ENCODE measurements around the gene VAC14. TPM values are rescaled to one million over a fixed set of nuclear protein-coding genes. Genes with fewer than 3 reads are reported as not detected.
A peak's percentile ranks its signal among the peaks of the same experiment; 100 is the strongest.

The VAC14 gene
- total RNA-seq, 2 donors from 2014 or later, result 26.5 to 27.7 TPM

GRCh38 chr16:70729292-70729691 lies 71.7 kb downstream of the VAC14 start:
- Histone ChIP-seq H3K36me3 (replicated peaks in 1 of 2; ENCODE audit: insufficient read depth in 1 of 2, low read depth in 2 of 2) (peaks cover 0 to 4% of the 10 kb centered on the region in 2 donors), H3K27me3 (no peaks in the 10 kb centered on the region), H3K4me3 (no peak overlapping the region), H3K4me1 (peaks cover 24% of the 10 kb centered on the region), H3K9me3 (no peaks in the 10 kb centered on the region), H3K27ac (no peak overlapping the region)
- intact Hi-C loops (cut with DNase I), result no loop called here
- no peak for ATAC-seq
- TF ChIP-seq, protein P1, sequence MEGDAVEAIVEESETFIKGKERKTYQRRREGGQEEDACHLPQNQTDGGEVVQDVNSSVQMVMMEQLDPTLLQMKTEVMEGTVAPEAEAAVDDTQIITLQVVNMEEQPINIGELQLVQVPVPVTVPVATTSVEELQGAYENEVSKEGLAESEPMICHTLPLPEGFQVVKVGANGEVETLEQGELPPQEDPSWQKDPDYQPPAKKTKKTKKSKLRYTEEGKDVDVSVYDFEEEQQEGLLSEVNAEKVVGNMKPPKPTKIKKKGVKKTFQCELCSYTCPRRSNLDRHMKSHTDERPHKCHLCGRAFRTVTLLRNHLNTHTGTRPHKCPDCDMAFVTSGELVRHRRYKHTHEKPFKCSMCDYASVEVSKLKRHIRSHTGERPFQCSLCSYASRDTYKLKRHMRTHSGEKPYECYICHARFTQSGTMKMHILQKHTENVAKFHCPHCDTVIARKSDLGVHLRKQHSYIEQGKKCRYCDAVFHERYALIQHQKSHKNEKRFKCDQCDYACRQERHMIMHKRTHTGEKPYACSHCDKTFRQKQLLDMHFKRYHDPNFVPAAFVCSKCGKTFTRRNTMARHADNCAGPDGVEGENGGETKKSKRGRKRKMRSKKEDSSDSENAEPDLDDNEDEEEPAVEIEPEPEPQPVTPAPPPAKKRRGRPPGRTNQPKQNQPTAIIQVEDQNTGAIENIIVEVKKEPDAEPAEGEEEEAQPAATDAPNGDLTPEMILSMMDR (IDR thresholded peaks at IDR 0.05), result no peak
- TF ChIP-seq POLR2A (IDR thresholded peaks at IDR 0.05), result no peak
- 94 to 96% methylated on average over 8 of the region's 8 CpGs for WGBS, 2 donors
- DNase-seq, result no peak

GRCh38 chr16:70728150-70728549 lies 72.8 kb downstream of the VAC14 start:
- 91 to 93% methylated on average over 6 to 9 of the region's 9 CpGs for WGBS, 2 donors
- intact Hi-C loops (cut with DNase I), result no loop called here

GRCh38 chr16:70726892-70727361 lies 74.0 kb downstream of the VAC14 start:
- ATAC-seq, result peak; percentile 17
- Histone ChIP-seq H3K9me3 (no peaks in the 10 kb centered on the region), H3K4me3 (no peak overlapping the region), H3K4me1 (peaks cover 28% of the 10 kb centered on the region), H3K36me3 (replicated peaks in 1 of 2; ENCODE audit: insufficient read depth in 1 of 2, low read depth in 2 of 2) (peaks cover 0 to 4% of the 10 kb centered on the region in 2 donors), H3K27me3 (no peaks in the 10 kb centered on the region), H3K27ac (peak overlapping the region in 2 of 4 donors; percentile 82 to 84)
- intact Hi-C loops (cut with DNase I), result no loop called here
- no peak for TF ChIP-seq POLR2A (IDR thresholded peaks at IDR 0.05)
- TF ChIP-seq, protein P1 (IDR thresholded peaks at IDR 0.05), result no peak
- no peak for DNase-seq
- WGBS, 2 donors, result 78 to 89% methylated on average over 9 of the region's 9 CpGs

More at GRCh38 chr16:70728150-70728549, 72.8 kb downstream of the VAC14 start:
- ATAC-seq (no peak), DNase-seq (no peak)
- no peaks in the 10 kb centered on the region for H3K27me3 ChIP-seq
- H3K4me3 ChIP-seq, result no peak overlapping the region
- TF ChIP-seq, protein P1 (IDR thresholded peaks at IDR 0.05), result no peak
- H3K4me1 ChIP-seq, result peaks cover 28% of the 10 kb centered on the region
- H3K27ac ChIP-seq, result no peak overlapping the region
- H3K9me3 ChIP-seq, result no peaks in the 10 kb centered on the region
- H3K36me3 ChIP-seq (replicated peaks in 1 of 2; ENCODE audit: insufficient read depth in 1 of 2, low read depth in 2 of 2), result peaks cover 0 to 4% of the 10 kb centered on the region in 2 donors

DNA sequence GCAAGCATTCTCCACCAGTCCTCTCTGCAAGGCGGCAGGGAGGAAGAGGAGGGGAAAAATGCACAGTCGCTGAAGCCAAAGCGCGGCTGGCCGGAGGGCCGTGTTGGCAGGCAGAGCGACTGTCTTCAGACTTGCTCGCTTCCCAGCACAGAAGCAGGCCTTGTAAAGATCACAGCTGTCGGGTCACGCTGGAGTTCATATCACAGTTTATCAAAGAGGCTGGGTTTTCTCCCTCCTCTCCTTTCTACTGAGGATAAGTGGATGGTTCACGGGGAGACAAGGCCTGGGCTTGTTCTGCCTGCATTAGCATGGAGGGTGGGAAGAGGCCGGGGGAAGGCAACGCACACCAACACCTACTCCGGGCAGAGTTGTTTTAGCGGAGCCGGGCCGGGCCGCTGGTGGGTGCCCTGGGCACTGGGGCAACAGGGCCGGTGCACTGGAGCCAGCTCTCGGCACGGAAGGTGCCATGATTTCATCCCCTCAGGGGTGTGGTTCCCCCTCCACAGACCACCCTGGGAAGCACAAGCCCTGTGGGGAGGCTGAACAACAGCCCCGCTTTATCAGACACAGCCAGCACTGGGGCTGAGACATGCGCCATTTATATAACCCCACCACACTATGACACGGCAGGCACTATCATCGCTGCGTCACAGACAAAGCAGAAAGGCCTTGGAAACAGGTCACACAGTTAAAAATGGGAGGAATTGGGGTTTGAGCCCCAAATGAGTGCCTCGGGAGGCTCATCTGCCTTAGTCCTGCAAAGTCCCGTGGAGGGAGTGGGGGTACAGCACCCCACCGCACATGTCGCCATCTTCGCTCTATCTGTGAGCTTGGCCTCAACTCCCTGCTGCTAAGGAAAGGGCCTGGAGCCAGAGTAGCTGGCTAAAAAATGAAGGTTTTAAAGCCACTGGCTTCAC lies 74.8 kb downstream of the VAC14 start:
- Histone ChIP-seq H3K4me1 (peaks cover 28% of the 10 kb centered on the region), H3K36me3 (replicated peaks in 1 of 2; ENCODE audit: insufficient read depth in 1 of 2, low read depth in 2 of 2) (peaks cover 0 to 4% of the 10 kb centered on the region in 2 donors), H3K27me3 (no peaks in the 10 kb centered on the region), H3K4me3 (no peak overlapping the region), H3K27ac (peak overlapping the region; percentile 65 to 84 (median 74)), H3K9me3 (no peaks in the 10 kb centered on the region)
- 82 to 87% methylated on average over 18 to 31 of the region's 31 CpGs for WGBS, 2 donors
- DNase-seq (peak in 1 of 4 donors; percentile 45), ATAC-seq (peak; percentile 28)
- no peak for TF ChIP-seq POLR2A (IDR thresholded peaks at IDR 0.05)
- TF ChIP-seq, protein P1 (IDR thresholded peaks at IDR 0.05), result no peak
- intact Hi-C loops (cut with DNase I), result no loop called here
